HL-60 (cell line): ENCODE measurements around the gene ARMC2.
A peak's percentile ranks its signal among the peaks of the same experiment; 100 is the strongest.

Experiments used
- DNase-seq, 2 experiments: peaks; one replicate each; pipeline ENCODE4 v3.0.0-alpha.2; 2010 to 2020; ENCODE audit warnings: low read depth in 1 of 2, low spot score in 1 of 2
- H3K27ac ChIP-seq: fragments of 250-450 bp; sonication (Bioruptor Pico); replicated peaks from 2 replicates; pipeline ENCODE4 v1.5.1; 2020; ENCODE audit warnings: mild to moderate bottlenecking, moderate library complexity
- H3K27me3 ChIP-seq: fragments of 250-450 bp; sonication (Bioruptor Pico); 2 replicates; pipeline ENCODE4 v1.5.1; 2021; ENCODE audit warnings: mild to moderate bottlenecking, moderate library complexity; ENCODE audit not compliant: insufficient read depth, poor library complexity, severe bottlenecking
- H3K4me3 ChIP-seq: replicated peaks from 2 replicates; pipeline ENCODE4 v1.5.1; 2011; ENCODE audit warnings: mild to moderate bottlenecking, control low read depth, low read length; ENCODE audit not compliant: insufficient read depth
- GABPA ChIP-seq: IDR thresholded peaks from 2 replicates; pipeline ENCODE4 v1.6.1; 2012; ENCODE audit warnings: low read depth
- POLR2AphosphoS5 ChIP-seq: IDR thresholded peaks from 2 replicates; pipeline ENCODE4 v1.6.1; 2012; ENCODE audit warnings: low read depth
- SPI1 ChIP-seq: IDR thresholded peaks from 2 replicates; pipeline ENCODE4 v1.6.1; 2012; ENCODE audit warnings: low read depth, mild to moderate bottlenecking, borderline replicate concordance
- TF ChIP-seq, protein P1 (sequence below): IDR thresholded peaks from 2 replicates; pipeline ENCODE4 v1.6.1; 2012; ENCODE audit warnings: low read depth; ENCODE audit not compliant: insufficient replicate concordance
- TF ChIP-seq, protein P2 (sequence below): IDR thresholded peaks from one replicate; pipeline ENCODE4 v1.5.1; 2011; ENCODE audit warnings: low read length, control low read depth, inconsistent platforms; ENCODE audit not compliant: insufficient read depth

Gene ARMC2

DNA sequence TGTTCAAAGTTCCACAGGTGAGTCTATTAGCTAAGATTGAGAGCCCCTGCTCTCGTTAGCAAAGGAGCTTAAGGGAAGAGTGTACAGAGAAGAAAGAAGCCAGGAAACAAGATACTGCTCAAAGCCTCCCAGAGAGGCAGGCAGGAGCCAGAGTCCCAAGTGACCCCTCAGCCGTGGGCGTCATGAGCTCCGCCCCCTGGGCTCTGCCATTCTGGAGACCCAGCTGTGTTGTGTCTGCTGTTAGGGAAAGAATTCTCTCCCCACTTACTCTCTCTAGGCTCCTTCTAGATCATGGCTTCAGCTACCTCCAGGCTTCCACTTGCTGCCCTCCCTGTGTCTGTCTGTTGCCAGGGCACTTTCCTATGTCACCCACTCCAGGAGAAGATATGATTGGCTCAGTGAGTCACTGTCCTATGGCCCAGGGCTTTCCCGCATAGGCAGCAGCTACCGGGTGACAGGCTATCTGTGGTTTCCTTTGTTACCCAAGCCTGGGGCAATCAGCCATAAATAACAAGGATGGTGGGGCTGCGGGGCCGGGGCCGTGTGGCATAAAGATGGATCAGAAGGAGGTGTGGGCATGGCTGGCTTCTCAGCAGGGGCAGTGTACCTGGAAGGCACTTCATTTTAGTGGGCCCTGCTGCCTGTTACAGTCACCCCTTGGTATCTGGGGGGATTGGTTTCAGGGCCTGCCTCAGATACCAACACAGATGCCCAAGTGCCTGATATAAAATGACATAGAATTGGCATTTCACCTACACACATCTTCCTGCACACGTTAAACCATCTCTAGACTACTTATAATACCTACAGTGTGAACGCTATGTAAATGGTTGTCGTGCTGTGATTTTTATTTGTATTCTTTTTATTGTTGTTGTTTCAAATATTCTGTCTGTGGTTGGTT, 118.9 kb downstream of the ARMC2 start:
- TF ChIP-seq POLR2AphosphoS5: 0 out of 2 replicates have a peak, but pooled peaks have one; percentile 31
- TF ChIP-seq, protein P1, sequence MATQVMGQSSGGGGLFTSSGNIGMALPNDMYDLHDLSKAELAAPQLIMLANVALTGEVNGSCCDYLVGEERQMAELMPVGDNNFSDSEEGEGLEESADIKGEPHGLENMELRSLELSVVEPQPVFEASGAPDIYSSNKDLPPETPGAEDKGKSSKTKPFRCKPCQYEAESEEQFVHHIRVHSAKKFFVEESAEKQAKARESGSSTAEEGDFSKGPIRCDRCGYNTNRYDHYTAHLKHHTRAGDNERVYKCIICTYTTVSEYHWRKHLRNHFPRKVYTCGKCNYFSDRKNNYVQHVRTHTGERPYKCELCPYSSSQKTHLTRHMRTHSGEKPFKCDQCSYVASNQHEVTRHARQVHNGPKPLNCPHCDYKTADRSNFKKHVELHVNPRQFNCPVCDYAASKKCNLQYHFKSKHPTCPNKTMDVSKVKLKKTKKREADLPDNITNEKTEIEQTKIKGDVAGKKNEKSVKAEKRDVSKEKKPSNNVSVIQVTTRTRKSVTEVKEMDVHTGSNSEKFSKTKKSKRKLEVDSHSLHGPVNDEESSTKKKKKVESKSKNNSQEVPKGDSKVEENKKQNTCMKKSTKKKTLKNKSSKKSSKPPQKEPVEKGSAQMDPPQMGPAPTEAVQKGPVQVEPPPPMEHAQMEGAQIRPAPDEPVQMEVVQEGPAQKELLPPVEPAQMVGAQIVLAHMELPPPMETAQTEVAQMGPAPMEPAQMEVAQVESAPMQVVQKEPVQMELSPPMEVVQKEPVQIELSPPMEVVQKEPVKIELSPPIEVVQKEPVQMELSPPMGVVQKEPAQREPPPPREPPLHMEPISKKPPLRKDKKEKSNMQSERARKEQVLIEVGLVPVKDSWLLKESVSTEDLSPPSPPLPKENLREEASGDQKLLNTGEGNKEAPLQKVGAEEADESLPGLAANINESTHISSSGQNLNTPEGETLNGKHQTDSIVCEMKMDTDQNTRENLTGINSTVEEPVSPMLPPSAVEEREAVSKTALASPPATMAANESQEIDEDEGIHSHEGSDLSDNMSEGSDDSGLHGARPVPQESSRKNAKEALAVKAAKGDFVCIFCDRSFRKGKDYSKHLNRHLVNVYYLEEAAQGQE: no peak
- H3K4me3 ChIP-seq: no peak overlapping the region
- peak; percentile 48 to 88 for DNase-seq
- peak overlapping the region; percentile 76 for H3K27ac ChIP-seq
- H3K27me3 ChIP-seq: no peaks in the 10 kb centered on the region

- TF ChIP-seq, protein P1: no peak
- DNase-seq: peak in 1 of 2 experiments; percentile 55
- Histone ChIP-seq H3K4me3 (no peak overlapping the region), H3K27ac (peak overlapping the region; percentile 76), H3K27me3 (no peaks in the 10 kb centered on the region)
Observed at GRCh38 chr6:108968325-108969316, 120.4 kb downstream of the ARMC2 start.

GRCh38 chr6:108969776-108970175, 121.6 kb downstream of the ARMC2 start:
- TF ChIP-seq, protein P1: no peak
- no peak for TF ChIP-seq SPI1
- TF ChIP-seq POLR2AphosphoS5: no peak
- TF ChIP-seq, protein P2, sequence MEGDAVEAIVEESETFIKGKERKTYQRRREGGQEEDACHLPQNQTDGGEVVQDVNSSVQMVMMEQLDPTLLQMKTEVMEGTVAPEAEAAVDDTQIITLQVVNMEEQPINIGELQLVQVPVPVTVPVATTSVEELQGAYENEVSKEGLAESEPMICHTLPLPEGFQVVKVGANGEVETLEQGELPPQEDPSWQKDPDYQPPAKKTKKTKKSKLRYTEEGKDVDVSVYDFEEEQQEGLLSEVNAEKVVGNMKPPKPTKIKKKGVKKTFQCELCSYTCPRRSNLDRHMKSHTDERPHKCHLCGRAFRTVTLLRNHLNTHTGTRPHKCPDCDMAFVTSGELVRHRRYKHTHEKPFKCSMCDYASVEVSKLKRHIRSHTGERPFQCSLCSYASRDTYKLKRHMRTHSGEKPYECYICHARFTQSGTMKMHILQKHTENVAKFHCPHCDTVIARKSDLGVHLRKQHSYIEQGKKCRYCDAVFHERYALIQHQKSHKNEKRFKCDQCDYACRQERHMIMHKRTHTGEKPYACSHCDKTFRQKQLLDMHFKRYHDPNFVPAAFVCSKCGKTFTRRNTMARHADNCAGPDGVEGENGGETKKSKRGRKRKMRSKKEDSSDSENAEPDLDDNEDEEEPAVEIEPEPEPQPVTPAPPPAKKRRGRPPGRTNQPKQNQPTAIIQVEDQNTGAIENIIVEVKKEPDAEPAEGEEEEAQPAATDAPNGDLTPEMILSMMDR: no peak
- no peak for TF ChIP-seq GABPA

DNA sequence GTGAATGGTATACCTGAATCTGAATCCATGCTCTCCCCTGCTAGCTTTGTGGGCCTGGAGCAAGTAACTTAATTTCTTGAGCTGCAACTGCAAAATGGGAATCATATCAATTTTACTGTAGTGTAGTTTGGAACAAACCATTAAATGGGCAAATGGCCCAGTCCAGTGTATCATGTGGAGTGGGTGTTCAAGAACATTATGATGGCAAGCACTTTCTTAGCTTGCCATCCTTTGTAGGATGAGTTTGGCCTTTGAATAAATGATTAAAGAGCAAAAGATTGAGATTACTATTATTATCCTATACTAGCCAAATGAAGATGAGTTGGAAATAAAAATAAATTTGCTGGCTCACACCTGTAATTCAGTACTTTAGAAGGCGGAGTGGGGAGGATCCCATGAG, 126.0 kb downstream of the ARMC2 start:
- no peak for DNase-seq
- Histone ChIP-seq H3K27me3 (no peaks in the 10 kb centered on the region), H3K27ac (no peak overlapping the region), H3K4me3 (no peak overlapping the region)
- TF ChIP-seq, protein P2: no peak
- no peak for TF ChIP-seq POLR2AphosphoS5
- TF ChIP-seq, protein P1: no peak
- TF ChIP-seq SPI1: no peak
- no peak for TF ChIP-seq GABPA

More at GRCh38 chr6:108969776-108970175, 121.6 kb downstream of the ARMC2 start:
- no peak overlapping the region for H3K27ac ChIP-seq
- no peaks in the 10 kb centered on the region for H3K27me3 ChIP-seq
- no peak overlapping the region for H3K4me3 ChIP-seq
- no peak for DNase-seq
